ENCODE measurements around the gene CDC42SE1. TPM values are rescaled to one million over a fixed set of nuclear protein-coding genes. Genes with fewer than 3 reads are reported as not detected.

CDC42SE1 gene
- polyA plus RNA-seq, 3 donors, result 73.0 to 82.3 (median 75.4) TPM

DNA sequence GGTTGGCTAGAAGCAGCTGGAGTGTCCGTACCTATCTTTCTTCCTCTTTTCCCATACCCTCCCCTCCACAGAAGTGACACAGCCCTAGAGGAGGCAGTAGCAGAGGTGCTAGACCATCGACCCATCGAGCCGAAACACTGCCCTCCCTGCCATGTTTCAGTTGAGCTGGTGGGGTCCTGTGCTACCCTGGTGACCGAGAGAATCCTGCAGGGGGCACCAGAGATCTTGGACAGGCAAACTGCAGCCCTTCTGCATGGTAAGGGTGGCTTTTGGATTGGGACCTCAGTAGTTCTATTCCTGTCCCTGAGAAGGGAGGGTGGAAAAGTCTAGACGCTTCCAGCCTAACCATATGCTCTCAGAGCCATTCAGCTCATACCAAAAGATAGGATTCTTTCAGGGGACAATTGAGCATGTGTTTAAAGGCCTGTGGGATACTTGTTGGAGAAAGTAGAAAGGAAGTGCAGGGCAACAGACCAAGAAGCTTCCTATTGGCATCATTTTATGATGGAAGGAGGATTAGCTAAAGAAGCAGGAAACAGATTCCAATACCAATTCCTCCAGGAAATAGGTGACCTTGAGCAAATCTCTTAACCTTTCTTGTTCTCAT, 34.8 kb downstream of the CDC42SE1 start:
- peak in 5 of 11 donors; percentile 51 to 71 (median 56) for DNase-seq (ENCODE audit: extremely low read depth in 1 of 11, low read depth in 9 of 11, low spot score in 4 of 11)

DNA sequence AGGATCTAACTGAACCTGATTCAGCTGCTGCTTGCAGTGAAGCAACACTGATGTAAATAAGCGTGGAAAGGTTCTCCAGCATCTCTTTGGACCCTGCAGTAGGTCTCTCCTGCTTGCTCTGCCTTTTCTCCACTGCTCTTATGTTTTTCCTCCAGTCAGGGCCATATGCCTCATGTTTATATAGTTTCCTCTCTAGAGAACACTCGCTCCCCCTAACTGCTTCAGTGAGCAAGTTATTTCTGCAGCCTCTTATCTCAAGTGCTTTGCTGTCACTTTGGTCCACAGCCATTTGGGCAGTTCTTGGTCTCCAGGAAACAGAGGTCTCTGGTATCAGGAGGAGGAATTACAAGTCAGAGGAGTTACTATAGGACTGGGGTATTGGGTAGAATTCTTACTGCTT, 45.9 kb downstream of the CDC42SE1 start:
- DNase-seq (ENCODE audit: extremely low read depth in 1 of 11, low read depth in 9 of 11, low spot score in 4 of 11), result peak in 7 of 11 donors; percentile 45 to 85 (median 73)

DNA sequence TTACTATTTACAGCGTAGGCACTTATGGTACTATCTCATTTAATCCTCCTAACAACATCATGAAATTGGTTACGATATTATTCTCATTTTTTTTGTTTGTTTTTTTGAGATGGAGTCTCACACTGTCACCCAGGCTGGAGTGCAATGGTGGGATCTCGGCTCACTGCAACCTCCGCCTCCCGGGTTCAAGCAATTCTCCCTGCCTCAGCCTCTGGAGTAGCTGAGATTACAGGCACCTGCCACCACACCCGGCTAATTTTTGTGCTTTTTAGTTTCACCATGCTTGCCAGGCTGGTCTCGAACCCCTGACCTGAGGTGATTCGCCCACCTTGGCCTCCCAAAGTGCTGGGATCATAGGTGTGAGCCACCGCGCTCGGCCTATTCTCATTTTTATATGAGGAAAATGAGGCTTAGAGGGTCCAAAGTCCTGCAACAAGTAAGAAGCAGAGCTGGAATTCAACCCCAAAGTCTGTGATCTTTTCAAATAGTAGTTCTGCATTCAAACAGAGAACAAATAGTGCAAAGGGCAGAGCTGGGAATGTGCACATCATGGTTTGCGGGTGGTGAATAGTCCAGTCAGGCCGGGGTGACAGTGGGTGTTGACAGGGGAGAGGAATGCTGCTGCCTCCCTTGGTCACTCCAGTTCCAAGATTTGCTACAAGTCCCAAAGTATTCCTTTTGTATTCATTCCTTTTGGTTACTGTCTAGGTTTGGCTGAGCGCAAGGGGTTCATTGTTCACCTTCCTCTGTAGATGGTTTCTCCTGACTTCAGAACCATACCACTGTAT, 46.5 kb downstream of the CDC42SE1 start:
- DNase-seq (ENCODE audit: extremely low read depth in 1 of 11, low read depth in 9 of 11, low spot score in 4 of 11), result no peak

DNA sequence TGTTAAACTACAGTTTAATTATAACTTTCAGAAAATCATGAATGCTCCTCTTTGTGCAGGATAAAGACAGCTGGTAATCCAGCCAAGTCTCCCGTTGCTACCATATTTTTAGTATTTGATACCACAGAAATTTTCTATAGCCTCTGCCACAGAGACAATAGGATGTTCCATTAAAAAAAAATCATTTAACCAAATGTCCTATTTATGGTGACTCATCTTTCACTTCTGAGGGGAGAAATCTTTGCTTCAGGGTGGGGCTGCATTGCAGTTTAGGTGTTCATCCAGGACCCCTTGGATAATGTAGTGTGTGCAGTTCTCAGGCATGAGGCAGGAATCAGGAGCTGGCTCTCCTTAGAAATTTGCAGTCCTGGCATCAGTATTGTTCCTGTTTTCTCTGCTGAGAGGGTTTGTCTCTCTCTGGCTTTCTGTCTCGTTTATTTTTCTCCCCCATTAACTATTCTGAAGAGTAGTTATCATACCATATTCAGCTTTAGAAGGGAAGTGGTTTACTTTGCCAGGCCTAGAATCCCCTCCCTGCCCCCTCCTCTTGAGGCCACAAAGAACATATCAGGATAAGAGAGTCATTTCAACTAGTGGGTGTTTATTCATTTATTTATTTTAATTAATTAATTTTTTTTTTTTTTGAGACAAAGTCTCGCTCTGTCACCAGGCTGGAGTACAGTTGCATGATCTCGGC, 48.1 kb downstream of the CDC42SE1 start:
- DNase-seq (ENCODE audit: extremely low read depth in 1 of 11, low read depth in 9 of 11, low spot score in 4 of 11), result no peak

DNA sequence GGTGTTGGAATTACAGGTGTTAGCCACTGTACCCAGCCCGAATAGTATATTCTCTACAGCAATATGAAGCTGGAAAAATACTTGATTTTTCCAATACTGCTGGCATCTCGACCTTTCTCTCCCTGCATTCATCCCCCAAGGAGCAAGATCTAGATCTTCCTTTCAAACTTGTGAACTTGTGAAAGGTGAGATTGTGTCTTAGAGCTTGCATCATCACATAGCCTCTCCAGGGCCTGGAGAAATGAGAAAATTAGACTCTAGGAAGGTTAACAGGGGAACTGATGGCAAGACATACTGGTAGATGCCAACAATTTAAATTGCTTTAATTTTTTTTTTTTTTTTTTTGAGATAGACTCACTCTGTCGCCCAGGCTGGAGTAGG, 49.1 kb downstream of the CDC42SE1 start:
- no peak for DNase-seq (ENCODE audit: extremely low read depth in 1 of 11, low read depth in 9 of 11, low spot score in 4 of 11)

DNA sequence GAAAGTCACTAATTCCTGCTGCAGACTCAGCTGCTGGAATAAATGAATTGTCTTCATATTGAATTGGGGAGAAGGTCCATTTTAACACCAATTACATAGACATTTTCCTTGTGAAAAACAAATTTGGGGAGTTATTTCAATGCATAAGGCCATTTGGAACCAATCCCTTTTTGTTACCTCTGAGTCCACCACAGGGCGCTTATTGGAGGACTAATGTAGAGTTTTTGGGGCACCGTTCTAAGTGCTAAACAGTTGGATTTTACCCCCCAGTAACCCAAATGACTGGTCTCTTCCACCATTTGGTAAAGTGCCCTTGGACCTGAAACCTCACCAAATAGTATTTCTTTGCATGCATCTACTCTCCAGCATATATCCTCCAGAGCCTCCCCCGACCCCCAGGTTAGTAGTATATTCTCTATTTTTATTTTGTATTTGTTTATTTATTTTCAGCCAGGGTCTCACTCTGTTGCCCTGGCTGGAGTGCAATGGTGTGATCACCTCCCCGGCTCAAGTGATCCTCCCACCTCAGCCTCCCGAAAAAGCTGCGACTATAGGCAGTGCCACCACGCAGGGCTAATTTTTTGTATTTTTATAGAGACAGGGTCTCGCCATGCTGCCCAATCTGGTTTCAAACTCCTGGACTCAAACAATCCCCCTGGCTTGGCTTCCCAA, 49.6 kb downstream of the CDC42SE1 start:
- no peak for DNase-seq (ENCODE audit: extremely low read depth in 1 of 11, low read depth in 9 of 11, low spot score in 4 of 11)

DNA sequence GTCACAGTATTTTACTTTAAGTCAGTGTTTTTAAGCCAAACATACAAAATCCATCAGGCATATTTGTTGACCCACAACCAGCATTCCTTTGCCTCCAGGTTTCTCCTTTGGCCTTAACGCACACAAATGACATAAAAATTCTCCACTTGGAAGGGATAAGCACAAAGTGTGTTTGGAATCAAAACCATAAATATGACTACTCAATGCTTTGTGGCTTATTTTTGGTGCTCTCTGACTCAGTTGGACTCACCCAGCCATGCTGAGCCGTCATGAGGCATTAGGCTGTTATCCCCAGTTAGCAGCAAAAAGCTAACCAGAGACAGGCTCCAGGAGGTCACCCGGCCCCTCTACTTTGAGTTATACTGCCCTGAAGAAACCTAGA, 50.2 kb downstream of the CDC42SE1 start:
- DNase-seq (ENCODE audit: extremely low read depth in 1 of 11, low read depth in 9 of 11, low spot score in 4 of 11), result no peak

DNA sequence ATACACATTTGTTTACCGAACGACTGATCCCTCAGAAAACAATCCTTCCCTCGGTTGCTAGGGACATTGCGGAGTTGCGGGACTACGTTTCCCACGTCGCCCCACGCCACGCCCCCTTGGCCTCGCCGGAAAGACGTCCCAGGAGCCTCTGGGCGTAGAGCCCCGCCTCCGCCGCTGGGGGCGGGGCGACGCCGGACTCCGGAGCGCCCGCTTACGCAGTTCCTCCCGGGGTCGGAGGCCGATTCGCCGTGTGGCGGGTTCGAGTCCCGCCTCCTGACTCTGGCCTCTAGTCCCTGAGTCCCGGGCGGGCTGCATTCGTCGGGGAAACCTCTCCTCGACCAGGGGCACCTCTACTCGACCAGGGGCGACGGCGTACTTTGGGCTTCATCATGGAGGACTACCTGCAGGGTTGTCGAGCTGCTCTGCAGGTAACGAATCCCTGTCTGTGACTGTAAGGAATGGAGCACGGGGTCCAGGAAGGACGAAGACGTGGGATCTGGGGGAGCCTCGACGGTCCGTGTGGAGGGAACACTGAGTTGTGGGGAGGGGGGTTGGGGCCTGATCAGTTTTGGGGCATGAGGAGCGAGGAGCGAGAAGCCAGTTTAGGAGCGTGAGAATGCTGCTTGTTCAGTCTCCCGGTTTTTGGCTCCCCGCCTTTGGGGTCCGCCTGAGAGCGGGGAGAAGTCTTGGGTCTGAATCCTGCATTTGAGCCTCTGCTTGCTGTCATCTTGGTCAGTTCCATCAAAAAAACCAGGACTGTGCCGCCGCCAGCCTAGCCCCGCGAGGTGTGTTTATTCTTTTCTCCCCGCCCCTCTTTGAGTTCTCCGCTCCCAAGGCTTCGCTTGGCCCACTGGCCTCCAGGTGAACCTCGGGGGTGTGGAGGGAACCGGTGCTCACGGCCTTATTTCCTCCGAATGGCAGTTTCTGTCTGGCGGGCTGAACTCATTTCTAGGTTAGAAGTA, 50.9 kb downstream of the CDC42SE1 start, which contains the start of gene PRUNE1:
Gene PRUNE1 (plus strand): TSS at position 206 of the 962 bp plus-strand sequence. CDS start 184 bp downstream, at position 390.
- peak; percentile 90 to 98 (median 95) for DNase-seq (ENCODE audit: extremely low read depth in 1 of 11, low read depth in 9 of 11, low spot score in 4 of 11)

DNA sequence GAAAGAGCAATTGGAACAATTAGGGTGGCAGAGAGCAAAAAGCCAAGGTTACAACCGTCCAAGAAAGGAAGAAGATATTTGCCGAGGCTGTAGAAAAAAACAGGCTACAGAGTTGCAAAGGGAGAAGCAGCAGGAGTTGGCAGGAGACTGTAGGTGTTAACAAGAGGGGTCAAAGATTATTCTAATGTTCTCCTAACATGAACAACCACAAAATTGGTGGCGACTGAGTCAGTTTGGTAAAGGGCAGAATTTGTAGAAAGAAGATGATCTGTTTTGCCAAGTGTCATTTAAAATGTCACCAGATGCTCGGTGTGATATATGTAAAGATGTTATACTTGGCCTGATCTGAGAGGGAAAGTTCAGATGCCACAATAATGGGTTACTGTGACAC, 51.6 kb downstream of the CDC42SE1 start:
- no peak for DNase-seq (ENCODE audit: extremely low read depth in 1 of 11, low read depth in 9 of 11, low spot score in 4 of 11)

DNA sequence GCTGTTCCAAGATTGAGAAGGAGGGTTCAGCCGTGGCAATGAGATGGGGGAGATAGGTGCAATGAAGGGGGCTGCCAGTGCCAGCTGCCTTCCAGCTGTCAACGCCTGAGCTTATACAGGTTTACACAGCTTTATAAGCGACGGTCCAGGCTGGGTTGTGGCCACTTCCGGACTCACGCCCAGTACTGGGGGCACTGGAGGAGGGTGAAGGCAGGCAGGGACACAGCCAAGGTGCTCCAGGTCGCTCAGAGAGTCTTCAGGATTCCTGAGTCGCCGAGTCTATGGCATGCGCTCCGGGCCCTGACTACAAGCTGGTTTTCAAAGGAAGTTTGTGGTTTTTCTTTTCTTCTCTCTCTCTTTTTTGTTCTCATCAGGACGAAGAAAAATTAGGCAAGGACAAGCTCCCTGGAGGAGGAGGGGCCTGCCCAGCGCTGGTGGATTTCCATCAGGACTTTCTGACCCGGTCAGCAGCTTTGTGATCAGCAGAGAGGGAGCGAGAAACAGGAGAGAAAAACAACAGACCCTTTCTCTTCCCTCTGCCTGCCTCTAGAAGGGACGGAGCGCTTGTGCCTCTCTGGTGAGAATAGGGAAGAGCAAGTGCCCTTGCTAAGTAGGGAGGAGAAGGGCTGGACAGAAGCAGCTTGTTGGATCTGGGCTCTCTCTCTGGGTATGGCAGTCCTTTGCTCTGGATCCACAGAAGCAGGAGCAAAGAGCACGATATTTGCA, 52.9 kb downstream of the CDC42SE1 start, which contains the start of gene MINDY1:
Gene MINDY1 (minus strand): TSS at position 576 of the 726 bp plus-strand sequence. CDS start 4,285 bp downstream, outside the sequence.
- DNase-seq (ENCODE audit: extremely low read depth in 1 of 11, low read depth in 9 of 11, low spot score in 4 of 11), result peak in 9 of 11 donors; percentile 66 to 86 (median 78)

DNA sequence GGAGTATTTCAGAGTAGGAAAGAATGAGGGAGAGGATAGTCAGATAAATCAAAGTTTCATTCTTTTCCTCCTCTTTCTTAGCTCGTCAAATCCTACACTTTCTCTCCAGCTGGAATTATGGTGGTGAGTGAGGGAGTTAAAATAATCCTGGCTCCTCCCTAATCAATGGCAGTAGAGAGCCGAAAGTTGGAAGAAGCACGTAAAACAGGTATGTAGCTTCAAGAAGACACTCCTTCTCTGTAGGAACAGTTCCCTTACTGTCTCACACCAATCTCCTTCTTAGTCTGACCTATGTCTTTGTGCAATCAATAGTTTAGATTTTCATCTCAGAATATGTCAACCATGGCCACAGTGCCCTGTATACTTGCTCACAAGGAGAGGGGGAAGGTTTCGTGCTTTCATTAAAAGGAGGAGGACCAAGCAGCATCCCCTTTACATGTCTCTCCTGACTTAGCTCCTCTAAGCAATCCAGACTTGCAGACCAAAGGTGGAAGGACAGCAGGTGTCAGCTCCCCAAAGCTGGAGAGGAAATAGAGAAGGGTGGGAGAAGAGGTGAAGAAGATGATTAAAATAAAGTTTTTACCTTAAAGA, 53.6 kb downstream of the CDC42SE1 start:
- no peak for DNase-seq (ENCODE audit: extremely low read depth in 1 of 11, low read depth in 9 of 11, low spot score in 4 of 11)

DNA sequence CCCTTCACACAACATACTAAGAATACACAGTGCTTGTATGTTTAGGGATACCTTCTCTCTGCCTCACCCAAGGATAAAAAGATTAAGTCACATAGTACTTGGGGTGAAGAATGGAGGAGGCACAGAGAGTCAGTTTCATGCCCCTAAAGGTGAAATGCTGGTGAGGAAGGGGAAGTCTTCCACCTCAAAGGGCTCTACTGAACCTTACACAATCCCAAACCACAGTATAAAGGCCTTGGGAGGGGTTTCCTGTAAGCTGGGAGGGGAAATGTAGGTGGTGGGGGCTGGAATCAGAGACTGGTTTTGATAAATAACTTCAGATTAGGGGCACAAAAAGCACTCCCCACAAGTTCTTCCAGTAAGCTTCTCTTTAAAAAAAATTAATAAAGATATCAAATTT, 56.2 kb downstream of the CDC42SE1 start:
- DNase-seq (ENCODE audit: extremely low read depth in 1 of 11, low read depth in 9 of 11, low spot score in 4 of 11), result no peak

DNA sequence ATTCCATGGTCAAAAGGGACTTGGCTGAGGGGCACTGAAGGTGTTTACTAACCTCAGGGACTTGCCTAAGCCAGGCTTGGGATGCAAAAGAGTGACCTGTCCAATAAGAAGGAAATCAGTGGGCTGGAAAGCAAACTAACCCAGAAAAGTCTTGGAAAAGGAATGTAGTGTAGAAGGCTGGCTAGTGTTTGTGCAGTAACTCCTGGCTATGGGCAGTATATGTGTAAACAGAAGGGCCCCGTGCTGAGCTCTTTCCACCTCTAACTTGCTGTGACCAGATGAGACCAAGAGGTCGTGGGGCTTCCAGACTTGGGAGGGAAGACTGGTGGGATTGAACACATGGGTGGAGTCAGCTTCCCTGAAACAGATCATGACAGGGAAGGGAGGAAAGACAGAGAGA, 56.8 kb downstream of the CDC42SE1 start:
- no peak for DNase-seq (ENCODE audit: extremely low read depth in 1 of 11, low read depth in 9 of 11, low spot score in 4 of 11)

DNA sequence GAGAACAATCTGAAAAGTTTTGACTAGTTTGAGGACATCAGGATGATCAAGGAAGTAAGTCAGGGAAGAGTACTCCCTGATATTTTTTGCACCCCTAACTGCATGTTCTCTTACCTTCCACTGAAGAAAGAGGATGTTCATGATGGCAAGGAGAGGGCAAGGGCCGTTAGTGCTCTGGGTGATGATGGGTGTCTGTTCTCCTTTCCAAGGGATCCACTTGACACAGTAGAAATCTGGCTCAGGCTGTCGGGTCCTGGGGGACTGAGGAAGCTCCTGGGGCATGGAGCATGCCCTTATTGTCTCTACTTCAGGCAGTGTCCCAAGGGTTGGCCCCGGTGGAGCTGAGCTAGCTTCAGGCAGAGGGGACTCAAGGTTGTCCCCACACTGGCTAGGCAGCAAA, 57.4 kb downstream of the CDC42SE1 start:
- DNase-seq (ENCODE audit: extremely low read depth in 1 of 11, low read depth in 9 of 11, low spot score in 4 of 11), result no peak

DNA sequence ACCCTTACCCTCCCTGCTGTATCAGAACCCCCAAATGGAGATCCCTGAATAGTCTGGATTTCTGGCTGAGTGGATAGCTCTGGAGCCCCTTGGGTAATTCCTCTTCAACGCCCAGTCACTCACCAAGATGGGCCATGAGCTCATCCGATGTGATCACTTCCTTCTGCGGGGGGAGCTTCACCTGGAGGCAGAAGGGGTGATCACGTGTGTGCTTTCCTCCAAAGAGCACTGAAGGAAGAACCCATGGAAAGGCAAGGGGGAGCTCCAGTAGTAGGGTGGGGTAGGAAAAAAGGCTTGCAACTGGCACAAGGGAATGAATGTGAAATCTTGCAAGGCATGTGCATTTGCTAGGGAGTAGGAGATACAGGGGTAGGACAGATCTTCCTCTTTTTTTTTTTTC, 57.8 kb downstream of the CDC42SE1 start:
- no peak for DNase-seq (ENCODE audit: extremely low read depth in 1 of 11, low read depth in 9 of 11, low spot score in 4 of 11)
